Measurements from ENCODE around the gene SBSN. TPM values are rescaled to one million over a fixed set of nuclear protein-coding genes. Genes with fewer than 3 reads are reported as not detected.

Gene SBSN
- total and polyA plus RNA-seq, 4 donors, result 0.08 to 0.39 (median 0.09) TPM; not detected in 1

DNA sequence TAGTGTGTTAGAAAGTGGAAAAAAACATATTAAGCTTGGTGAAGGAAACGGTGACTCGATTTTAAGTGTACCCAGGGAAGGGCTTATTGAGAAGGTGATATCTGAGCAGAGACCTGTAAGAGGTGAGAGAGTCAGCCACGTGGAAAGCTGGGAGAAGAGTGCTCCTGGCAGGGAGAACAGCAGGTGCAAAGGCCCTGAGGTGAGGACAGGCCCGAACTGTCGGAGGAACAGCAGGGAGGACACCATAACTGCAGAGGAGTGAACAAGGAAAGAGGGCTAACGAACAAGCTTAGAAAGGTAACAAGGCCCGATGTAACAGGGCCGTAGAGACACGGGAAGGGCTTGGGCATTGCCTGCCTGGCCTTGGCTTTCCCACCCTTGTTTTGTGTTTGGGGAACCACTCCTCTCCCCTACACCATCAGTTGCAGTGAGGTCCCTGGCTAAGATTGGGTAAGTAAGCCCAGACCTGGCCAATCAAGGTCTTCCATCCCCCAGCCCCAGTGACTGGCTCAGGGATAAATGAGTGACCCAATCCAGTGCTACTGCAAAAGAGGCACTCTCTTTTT, 28.0 kb upstream of the SBSN start:
- Histone ChIP-seq H3K4me3 (no peak overlapping the region), H3K9me3 (ENCODE audit: control insufficient read depth in 4 of 4, insufficient read depth in 3 of 4, low read length in 3 of 4) (no peaks in the 10 kb centered on the region), H3K27me3 (ENCODE audit: control insufficient read depth in 3 of 3, insufficient read depth in 3 of 3, low read length in 2 of 3) (peaks cover 10 to 32% (median 11%) of the 10 kb centered on the region in 3 donors), H3K36me3 (ENCODE audit: control insufficient read depth in 4 of 4, insufficient read depth in 4 of 4, low read length in 4 of 4) (no peaks in the 10 kb centered on the region), H3K9ac (ENCODE audit: insufficient read depth in 1 of 2, low read length in 2 of 2) (no peak overlapping the region), H3K27ac (ENCODE audit: low read depth in 1 of 2, low read length in 1 of 2) (no peak overlapping the region), H3K4me1 (ENCODE audit: control insufficient read depth in 5 of 5, insufficient read depth in 5 of 5, low read length in 5 of 5) (peaks cover 0 to 10% (median 0%) of the 10 kb centered on the region in 5 donors)
- ATAC-seq (ENCODE audit: insufficient read depth, low FRiP score) (no peak), DNase-seq (no peak)
- no peak for TF ChIP-seq CTCF (IDR thresholded peaks at IDR 0.05; ENCODE audit: control extremely low read depth, extremely low read depth)
- WGBS, 2 donors, result 85 to 92% methylated on average over 9 of the region's 9 CpGs

GRCh38 chr19:35555301-35556005, 27.3 kb upstream of the SBSN start:
- Histone ChIP-seq H3K9me3 (ENCODE audit: control insufficient read depth in 4 of 4, insufficient read depth in 3 of 4, low read length in 3 of 4) (no peaks in the 10 kb centered on the region), H3K4me3 (no peak overlapping the region), H3K27me3 (ENCODE audit: control insufficient read depth in 3 of 3, insufficient read depth in 3 of 3, low read length in 2 of 3) (peaks cover 9 to 29% (median 10%) of the 10 kb centered on the region in 3 donors), H3K4me1 (ENCODE audit: control insufficient read depth in 5 of 5, insufficient read depth in 5 of 5, low read length in 5 of 5) (peaks cover 0 to 10% (median 0%) of the 10 kb centered on the region in 5 donors), H3K9ac (ENCODE audit: insufficient read depth in 1 of 2, low read length in 2 of 2) (no peak overlapping the region), H3K27ac (ENCODE audit: low read depth in 1 of 2, low read length in 1 of 2) (no peak overlapping the region), H3K36me3 (ENCODE audit: control insufficient read depth in 4 of 4, insufficient read depth in 4 of 4, low read length in 4 of 4) (no peaks in the 10 kb centered on the region)
- WGBS, 2 donors, result 72 to 76% methylated on average over 30 of the region's 30 CpGs
- DNase-seq, result no peak
- ATAC-seq (ENCODE audit: insufficient read depth, low FRiP score), result no peak
- no peak for TF ChIP-seq CTCF (IDR thresholded peaks at IDR 0.05; ENCODE audit: control extremely low read depth, extremely low read depth)

DNA sequence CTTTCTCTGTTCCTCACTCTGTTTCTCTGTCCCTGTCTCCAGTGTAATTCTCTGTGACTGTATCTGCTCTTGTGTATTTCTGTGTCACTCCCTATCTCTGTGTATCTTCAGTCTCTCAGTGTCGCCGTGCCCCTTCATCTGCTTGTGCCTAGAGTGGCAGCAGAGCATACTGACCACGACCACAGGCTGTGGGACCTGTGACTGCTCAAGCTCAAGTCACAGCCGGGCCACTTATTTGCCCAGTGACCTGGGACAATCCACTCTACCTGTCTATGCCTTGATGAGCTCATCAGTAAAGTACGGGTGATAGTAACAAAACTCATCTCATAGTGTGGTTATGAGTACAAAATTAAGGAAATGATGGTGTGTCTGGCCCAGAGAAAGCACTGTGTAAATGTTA, 26.0 kb upstream of the SBSN start:
- DNase-seq (no peak), ATAC-seq (ENCODE audit: insufficient read depth, low FRiP score) (no peak)
- no peak overlapping the region for H3K4me3 ChIP-seq
- no peaks in the 10 kb centered on the region for H3K36me3 ChIP-seq (ENCODE audit: control insufficient read depth in 4 of 4, insufficient read depth in 4 of 4, low read length in 4 of 4)
- WGBS, 2 donors, result 67 to 83% methylated on average over 5 of the region's 5 CpGs
- H3K27ac ChIP-seq (ENCODE audit: low read depth in 1 of 2, low read length in 1 of 2), result no peak overlapping the region
- peaks cover 3 to 16% (median 10%) of the 10 kb centered on the region in 3 donors for H3K27me3 ChIP-seq (ENCODE audit: control insufficient read depth in 3 of 3, insufficient read depth in 3 of 3, low read length in 2 of 3)
- peaks cover 0 to 10% (median 0%) of the 10 kb centered on the region in 5 donors for H3K4me1 ChIP-seq (ENCODE audit: control insufficient read depth in 5 of 5, insufficient read depth in 5 of 5, low read length in 5 of 5)
- no peak overlapping the region for H3K9ac ChIP-seq (ENCODE audit: insufficient read depth in 1 of 2, low read length in 2 of 2)
- no peaks in the 10 kb centered on the region for H3K9me3 ChIP-seq (ENCODE audit: control insufficient read depth in 4 of 4, insufficient read depth in 3 of 4, low read length in 3 of 4)
- TF ChIP-seq CTCF (IDR thresholded peaks at IDR 0.05; ENCODE audit: control extremely low read depth, extremely low read depth), result no peak

Measured in lung (tissue), 12 donors.